NCI-H1436 (cell line): ENCODE results near the gene KLF15.

Source experiments
- DNase-seq: peaks from one replicate; lab custom pipeline; 2025; lab: John Stamatoyannopoulos, UW

The KLF15 gene

DNA sequence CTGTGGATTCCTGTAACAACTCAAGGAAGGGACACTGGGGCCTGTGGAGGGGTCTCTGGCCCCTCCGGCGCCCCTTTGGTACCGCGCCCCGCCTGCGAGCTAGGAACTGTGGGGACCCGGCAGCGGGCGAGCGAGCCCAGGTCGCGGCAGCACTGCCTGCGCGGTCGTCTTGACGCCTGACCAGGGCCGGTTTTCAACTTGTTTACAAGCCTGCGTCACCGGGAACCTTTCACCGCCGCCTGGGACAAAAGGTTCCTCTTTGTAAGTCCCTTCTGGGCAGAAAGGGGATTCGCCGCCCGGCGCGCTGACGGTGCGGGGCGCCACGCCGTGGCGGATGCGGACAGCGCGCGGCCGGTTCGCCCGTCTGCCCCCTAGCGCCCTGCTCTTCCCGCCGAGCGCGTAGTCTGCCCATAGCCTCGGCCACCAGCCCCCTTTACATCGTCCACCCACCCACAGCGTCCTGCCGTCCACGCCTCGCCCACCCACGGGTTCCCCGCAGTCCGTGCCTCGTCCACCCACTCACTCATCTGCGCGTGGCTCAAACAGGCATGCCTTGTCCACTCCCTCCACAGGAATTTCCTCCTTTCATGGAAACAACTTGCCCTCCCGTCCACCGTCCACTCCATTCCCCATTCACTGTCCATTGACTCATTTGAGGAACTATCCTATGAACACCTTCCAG lies 32.0 kb upstream of the KLF15 start:
- no peak for DNase-seq

GRCh38 chr3:126381966-126382365 lies 24.8 kb upstream of the KLF15 start:
- no peak for DNase-seq

DNA sequence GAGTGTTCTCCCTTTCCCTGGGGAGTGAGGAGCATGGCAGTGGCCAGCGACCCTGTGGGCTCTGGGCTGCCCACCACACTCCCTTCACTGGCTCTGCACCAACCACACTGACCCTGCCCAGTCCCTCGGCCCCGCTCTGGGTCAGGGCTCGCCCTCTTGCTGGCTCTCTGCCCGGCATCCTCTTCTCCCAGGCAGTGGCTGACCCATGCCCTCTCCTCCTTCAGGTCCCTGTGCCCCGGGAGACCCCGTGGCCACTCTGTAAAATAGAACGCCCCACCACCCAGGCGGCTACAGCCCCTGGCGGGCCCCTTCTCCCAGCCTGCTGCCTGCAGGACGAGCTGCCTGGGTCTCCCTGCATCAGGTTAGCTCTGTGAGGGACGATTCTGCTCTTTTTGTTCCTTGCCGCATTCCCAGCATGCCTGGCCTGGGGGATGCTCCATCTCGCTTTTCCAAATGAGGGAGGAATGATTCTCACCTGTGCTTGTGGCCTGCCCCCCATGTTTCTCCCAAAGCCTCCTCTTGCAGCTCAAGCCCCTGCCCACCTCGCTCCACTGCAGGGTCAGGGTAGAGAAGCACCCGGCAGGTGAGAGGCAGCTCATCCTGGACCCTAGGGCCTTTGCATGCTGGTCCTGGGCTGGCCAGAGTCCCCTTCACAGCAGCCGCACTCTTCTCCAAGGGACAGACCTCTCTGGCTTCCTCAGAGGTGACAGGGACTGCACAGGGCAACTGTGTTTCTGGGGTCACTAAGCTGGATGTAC lies 23.0 kb upstream of the KLF15 start:
- DNase-seq: no peak

- DNase-seq: no peak
These were observed 21.1 kb upstream of the KLF15 start for GRCh38 chr3:126378341-126378751.

- DNase-seq: no peak
These were observed 20.0 kb upstream of the KLF15 start for GRCh38 chr3:126377211-126377610.

DNA sequence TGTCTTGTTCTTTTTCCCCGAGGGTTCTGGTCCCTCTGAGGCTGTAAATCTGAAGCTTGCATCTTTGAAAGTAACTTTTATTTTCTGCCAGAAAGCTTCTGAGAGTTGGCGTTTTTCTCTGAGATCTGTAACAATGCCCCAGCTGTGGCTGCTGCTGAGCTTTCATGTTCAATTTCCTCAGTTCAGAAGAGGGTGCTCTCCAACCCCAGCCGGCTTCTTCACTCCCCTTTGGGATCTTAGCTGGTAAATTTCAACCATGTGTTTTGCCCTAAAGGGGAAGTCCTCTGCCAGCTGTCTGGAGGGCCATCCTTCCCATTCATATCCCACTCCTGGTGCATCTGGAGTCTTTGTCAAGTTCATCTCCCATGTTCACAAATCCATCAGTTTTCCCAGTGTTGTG lies 19.2 kb upstream of the KLF15 start:
- no peak for DNase-seq

GRCh38 chr3:126375835-126376331 lies 18.7 kb upstream of the KLF15 start:
- DNase-seq: no peak

- DNase-seq: no peak
These were observed 16.7 kb upstream of the KLF15 start for GRCh38 chr3:126373682-126374601.

DNA sequence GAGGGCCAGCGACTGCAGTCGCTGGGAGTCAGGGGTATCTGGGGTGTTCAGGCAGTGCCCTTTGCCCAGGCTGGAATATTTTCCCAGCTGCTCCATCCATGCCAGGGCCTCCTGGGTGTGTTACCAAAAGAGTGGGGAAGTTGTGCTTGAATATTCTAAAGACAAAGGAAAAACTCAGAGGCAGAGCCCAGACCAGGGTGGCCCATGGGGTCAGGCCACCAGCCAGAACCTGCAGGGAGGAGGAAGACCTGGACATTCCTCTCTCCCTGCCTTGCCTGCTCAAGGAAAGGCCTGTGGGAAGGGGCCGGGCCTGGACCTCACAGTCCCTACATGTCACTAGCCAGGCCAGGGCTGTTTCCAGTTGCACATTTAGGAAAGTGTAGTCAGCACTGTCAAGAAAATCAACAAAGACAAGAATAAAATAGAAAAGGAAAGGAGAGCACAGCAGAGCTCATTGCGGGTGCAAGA lies 16.0 kb upstream of the KLF15 start:
- DNase-seq: no peak

DNA sequence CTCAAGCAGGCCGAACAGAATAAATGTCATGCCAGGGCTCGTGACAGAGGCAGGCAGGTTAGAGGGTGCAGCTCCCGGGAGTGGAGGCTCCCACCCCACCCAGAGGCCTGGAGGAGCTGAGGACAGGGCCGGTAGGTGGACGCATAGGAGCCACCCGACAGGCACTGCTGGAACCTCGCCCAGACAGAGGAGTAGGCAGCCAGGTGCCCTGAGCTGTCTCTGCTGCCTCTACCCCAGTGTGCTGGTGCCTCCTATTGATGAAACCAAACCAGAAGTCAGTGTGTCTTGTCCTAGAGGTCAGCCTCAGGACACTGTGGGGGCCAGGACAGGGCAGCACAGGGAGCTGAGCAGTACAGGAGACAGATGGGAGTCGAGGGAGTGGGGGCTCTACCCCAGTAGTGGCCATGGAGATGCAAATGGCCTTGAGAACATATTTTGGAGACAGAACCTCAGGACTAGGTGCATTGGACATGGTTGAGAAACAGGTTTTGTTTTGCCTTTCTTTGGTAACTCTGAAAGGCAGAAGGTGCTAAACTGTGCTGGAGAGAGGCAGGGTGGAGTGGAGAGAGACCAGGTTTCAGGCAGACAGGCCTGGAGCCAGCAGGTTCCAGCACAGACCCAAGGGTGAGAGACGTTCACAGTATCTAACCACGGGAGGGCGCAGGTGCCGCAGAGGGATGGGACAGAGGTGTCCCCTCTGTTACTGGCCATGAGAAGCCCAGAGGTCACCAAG lies 15.4 kb upstream of the KLF15 start:
- no peak for DNase-seq

- DNase-seq: no peak
These were observed 14.0 kb upstream of the KLF15 start for GRCh38 chr3:126371096-126371705.

GRCh38 chr3:126370606-126371005 lies 13.4 kb upstream of the KLF15 start:
- DNase-seq: no peak

- no peak for DNase-seq
These were observed 12.8 kb upstream of the KLF15 start for GRCh38 chr3:126370055-126370454.

DNA sequence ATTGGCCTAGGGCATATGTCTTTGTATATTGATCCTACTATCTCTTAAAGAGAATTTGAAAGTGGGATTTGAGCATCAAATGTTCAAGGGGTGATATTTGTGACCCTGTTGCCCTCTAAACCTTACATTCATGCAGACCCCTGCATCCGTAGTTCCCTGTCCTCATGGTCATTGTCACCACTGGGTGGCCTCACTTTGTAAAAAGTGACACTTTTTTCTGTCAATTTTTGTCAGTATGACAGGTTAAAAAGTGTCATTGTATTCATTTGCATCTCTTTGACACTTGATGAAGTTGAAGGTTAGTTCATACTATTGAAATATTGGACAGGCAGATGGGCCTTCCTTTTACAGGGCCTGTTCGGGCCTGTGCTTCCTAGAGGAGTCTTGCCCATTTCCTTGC lies 12.3 kb upstream of the KLF15 start:
- DNase-seq: no peak

DNA sequence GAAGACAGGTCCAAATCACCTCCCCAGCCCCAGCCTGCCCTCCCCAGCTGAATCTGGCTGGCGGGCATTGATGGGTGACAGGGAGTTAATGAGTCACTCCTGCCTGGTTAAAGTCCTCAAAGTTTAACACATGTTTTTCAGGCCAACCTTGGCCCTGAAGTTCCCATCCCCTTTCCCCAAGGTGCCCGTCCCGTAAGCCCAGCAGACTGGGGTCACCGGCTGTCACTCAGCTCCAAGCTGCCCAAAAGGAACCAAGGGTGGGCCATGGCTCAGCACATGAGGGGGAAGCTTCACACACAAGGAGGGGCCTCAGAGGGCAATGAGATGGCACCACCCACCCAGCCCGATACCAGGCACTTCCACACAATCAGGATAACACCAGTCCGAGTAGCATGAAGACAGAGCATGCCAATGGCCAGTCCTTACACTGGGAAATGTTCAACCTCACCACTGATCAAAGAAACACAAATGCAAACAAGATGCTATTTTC lies 10.2 kb upstream of the KLF15 start:
- DNase-seq: no peak

GRCh38 chr3:126365351-126366277 lies 8.4 kb upstream of the KLF15 start:
- no peak for DNase-seq

GRCh38 chr3:126364731-126365301 lies 7.6 kb upstream of the KLF15 start:
- no peak for DNase-seq

- no peak for DNase-seq
These were observed 7.0 kb upstream of the KLF15 start for GRCh38 chr3:126364130-126364695.

DNA sequence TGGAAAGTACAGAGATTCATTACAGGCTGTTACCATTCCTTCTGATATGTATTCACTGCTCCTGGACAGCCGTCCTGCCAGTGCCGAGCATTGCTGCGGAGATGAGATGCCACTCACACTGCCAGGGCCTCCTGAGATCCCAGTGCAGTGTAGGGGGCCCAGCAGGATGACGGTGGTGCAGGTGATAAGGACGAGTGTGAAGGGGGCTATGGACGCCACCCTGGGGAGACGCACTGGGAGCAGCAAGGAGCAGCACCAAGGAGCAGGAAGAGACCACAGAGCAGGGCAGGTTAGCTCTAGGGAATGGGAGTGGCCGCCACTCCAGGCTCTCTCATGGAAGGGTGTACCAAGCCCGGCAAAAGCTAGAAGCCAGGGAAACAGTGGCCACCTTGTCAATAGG lies 4.0 kb upstream of the KLF15 start:
- DNase-seq: no peak
